ENCODE data around the gene CD70.
"Not testable (repeated sequence)": the region's sequence is repeated elsewhere in the genome, so short reads cannot be mapped to it uniquely, and the experiment has no call there.

Gene CD70

DNA sequence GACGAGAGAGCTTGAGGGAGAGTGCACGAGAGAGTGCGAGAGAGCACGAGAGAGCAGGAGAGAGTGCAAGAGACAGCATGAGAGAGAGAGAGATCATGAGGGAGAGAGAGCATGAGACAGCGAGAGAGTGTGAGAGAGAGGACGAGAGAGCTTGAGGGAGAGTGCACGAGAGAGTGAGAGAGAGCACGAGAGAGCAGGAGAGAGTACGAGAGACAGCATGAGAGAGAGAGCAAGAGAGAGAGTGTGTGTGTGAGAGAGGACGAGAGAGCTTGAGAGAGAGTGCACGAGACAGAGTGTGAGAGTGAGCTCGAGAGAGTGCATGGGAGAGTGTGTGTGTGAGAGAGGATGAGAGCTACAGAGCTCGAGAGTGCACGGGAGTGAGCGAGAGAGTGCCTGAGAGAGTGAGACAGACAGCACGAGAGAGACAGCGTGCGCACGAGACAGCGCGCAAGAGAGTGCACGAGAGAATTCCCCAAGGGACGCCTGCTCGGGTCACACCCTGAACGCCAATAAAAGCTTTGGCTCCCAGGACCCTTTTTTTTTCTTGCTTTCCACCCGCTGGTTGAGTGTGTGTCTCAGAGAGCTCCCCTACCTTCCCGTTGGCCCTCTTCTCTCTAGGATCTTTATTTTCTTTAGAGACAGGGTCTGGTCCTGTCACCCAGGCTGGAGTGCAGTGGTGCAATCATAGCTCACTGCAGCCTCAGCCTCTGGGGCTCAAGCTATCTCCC lies 3.7 kb downstream of the CD70 start:
- peaks cover 49% of the 10 kb centered on the region for H3K27me3 ChIP-seq
- H3K9me3 ChIP-seq: no peaks in the 10 kb centered on the region
- H3K4me1 ChIP-seq: no peaks in the 10 kb centered on the region
- H3K36me3 ChIP-seq: no peaks in the 10 kb centered on the region
- no peak for DNase-seq
- TF ChIP-seq, protein P1, sequence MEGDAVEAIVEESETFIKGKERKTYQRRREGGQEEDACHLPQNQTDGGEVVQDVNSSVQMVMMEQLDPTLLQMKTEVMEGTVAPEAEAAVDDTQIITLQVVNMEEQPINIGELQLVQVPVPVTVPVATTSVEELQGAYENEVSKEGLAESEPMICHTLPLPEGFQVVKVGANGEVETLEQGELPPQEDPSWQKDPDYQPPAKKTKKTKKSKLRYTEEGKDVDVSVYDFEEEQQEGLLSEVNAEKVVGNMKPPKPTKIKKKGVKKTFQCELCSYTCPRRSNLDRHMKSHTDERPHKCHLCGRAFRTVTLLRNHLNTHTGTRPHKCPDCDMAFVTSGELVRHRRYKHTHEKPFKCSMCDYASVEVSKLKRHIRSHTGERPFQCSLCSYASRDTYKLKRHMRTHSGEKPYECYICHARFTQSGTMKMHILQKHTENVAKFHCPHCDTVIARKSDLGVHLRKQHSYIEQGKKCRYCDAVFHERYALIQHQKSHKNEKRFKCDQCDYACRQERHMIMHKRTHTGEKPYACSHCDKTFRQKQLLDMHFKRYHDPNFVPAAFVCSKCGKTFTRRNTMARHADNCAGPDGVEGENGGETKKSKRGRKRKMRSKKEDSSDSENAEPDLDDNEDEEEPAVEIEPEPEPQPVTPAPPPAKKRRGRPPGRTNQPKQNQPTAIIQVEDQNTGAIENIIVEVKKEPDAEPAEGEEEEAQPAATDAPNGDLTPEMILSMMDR (IDR thresholded peaks at IDR 0.05; ENCODE audit: low read depth, low read length): no peak
- H3K4me3 ChIP-seq (ENCODE audit: low read depth, low read length): no peak overlapping the region; the same call in 1 of the 2 replicates

DNA sequence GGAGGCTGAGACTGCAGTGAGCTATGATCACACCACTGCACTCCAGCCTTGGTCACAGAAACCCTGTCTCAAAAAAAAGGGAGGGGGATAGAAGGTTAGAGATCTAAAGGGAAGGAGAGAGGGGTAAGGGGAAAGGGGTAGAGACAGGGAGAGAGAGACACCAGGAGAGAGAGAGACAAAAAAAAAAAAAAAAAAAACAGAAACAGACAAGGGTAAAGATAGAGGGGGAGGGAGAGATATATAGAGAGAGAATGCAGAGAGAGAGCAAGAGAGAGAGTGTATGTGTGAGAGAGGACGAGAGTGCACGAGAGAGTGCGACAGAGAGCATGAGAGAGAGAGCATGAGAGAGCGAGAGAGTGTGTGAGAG lies 4.2 kb downstream of the CD70 start:
- H3K4me3 ChIP-seq (ENCODE audit: low read depth, low read length): no peak overlapping the region; the same call in 1 of the 2 replicates
- no peaks in the 10 kb centered on the region for H3K36me3 ChIP-seq
- H3K4me1 ChIP-seq: no peaks in the 10 kb centered on the region
- no peaks in the 10 kb centered on the region for H3K9me3 ChIP-seq
- TF ChIP-seq, protein P1 (IDR thresholded peaks at IDR 0.05; ENCODE audit: low read depth, low read length): no peak
- H3K27me3 ChIP-seq: peaks cover 49% of the 10 kb centered on the region
- DNase-seq: no peak

DNA sequence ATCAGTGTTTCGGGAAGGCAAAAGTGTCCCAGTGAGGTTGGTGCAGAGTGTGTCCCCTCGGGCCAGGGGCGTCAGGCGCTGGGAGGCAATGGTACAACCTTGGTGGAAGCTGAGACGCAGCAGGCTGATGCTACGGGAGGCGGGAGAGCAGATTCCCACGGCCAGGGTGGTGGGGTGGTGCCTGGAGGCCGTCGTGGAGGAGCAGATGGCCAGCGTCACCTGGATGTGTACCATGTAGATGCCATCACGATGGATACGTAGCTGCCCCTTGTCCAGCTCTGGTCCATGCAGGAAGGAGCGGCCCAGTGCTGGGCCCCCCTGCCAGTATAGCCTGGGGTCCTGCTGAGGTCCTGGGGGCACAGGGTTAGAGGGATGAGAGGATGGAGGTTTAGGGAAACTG lies 4.9 kb downstream of the CD70 start:
- TF ChIP-seq, protein P1 (IDR thresholded peaks at IDR 0.05; ENCODE audit: low read depth, low read length): no peak
- no peaks in the 10 kb centered on the region for H3K4me1 ChIP-seq
- DNase-seq: no peak
- no peaks in the 10 kb centered on the region for H3K36me3 ChIP-seq
- no peak overlapping the region for H3K4me3 ChIP-seq (ENCODE audit: low read depth, low read length)
- H3K9me3 ChIP-seq: no peaks in the 10 kb centered on the region
- peaks cover 45% of the 10 kb centered on the region for H3K27me3 ChIP-seq

DNA sequence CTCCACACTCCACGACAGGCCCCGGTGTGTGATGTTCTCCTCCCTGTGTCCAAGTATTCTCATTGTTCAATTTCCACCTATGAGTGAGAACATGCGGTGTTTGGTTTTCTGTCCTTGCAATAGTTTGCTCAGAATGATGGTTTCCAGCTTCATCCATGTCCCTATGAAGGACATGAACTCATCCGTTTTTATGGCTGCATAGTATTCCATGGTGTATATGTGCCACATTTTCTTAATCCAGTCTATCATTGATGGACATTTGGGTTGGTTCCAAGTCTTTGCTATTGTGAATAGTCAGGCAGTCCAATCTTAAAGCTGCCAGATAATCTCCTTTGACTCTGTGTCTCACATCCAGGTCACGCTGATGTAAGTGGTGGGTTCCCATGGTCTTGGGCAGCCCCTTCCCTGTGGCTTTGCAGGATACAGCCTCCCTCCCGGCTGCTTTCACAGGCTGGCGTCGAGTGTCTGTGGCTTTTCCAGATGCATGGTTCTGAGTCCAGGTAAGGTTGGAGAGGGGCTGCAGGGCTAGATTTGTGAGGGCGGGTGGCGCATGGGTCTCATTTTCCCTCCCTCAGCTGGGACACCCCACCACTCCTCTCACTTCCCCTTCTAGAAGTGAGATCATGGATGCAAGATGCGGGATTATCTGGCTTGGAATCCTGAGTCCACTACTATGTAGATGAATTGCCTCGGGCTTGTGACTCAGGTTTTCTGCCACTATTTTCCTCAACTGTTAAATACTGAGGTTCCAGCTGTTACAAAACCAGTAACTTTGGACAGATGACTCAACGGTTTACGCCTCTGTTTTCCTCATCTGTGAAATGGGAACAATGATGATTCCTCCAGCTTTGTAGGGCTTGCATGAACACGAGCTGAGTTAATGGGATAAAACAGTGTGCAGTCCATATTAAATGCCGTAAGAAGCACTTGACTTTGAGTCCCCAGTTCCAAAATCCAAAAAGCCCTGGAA lies 8.2 kb downstream of the CD70 start:
- H3K36me3 ChIP-seq; H3K9me3 ChIP-seq; DNase-seq; H3K4me3 ChIP-seq (ENCODE audit: low read depth, low read length); H3K4me1 ChIP-seq: not testable (repeated sequence)
- H3K27me3 ChIP-seq: peaks cover 12% of the 10 kb centered on the region

DNA sequence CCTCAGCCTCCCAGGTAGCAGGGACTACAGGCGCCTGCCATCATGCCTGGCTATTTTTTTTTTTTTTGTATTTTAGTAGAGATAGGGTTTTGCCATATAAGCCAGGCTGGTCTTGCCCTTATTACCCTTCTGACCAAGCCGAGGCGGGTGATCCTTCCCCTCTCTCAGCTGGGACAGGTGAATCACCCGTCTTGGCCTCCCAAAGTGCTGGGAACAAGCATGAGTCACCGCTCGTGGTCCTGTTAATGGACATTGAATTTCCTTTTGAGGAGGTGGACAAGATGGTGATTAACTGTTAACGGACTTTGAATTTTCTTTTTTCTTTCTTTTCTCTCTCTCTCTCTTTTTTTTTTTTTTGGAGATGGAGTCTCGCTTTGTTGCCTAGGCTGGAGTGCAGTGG lies 10.6 kb downstream of the CD70 start:
- no peak for DNase-seq
- no peaks in the 10 kb centered on the region for H3K9me3 ChIP-seq
- no peaks in the 10 kb centered on the region for H3K36me3 ChIP-seq
- H3K27me3 ChIP-seq: no peaks in the 10 kb centered on the region
- H3K4me3 ChIP-seq (ENCODE audit: low read depth, low read length): no peak overlapping the region
- no peaks in the 10 kb centered on the region for H3K4me1 ChIP-seq
- TF ChIP-seq, protein P1 (IDR thresholded peaks at IDR 0.05; ENCODE audit: low read depth, low read length): no peak

DNA sequence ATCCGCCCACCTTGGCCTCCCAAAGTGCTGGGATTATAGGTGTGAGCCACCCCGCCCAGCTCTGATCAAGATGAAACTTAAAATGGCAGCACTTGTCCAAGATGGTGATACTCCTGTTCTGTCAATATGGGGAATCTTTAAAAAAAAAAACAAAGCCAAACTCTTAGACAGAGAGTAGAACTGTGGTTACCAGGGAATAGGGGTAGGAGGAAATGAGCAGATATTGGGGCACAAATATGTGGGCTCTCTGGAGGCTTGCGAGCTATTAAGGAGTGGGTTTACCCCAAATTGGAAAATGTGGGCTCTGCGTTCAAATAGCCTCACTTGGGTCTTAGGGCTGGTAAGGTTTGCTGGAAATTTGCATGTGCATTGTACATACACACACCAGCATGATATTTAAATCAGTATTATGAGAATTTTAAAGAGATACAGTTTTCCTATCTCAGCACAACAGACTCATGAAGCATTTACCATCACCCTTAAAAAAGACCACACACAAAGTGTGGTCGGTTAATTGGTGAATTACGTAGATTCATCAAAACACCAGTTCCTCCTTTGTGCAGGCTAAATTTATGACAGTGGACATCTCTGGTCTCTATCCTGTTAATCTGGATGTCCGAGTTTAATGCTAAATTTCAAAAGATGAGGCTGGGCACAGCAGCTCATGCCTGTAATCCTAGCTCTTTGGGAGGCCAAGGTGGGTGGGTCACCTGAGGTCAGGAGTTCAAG lies 11.3 kb downstream of the CD70 start:
- no peaks in the 10 kb centered on the region for H3K4me1 ChIP-seq
- H3K4me3 ChIP-seq (ENCODE audit: low read depth, low read length): no peak overlapping the region
- TF ChIP-seq, protein P1 (IDR thresholded peaks at IDR 0.05; ENCODE audit: low read depth, low read length): no peak
- no peaks in the 10 kb centered on the region for H3K27me3 ChIP-seq
- no peaks in the 10 kb centered on the region for H3K36me3 ChIP-seq
- H3K9me3 ChIP-seq: no peaks in the 10 kb centered on the region
- DNase-seq: no peak
